B cell (primary cell): ENCODE results near the gene PPP6R1.

Experiments
- CTCF ChIP-seq: fragments of 200-600 bp; IDR thresholded peaks from one replicate; pipeline ENCODE4 v1.8.0; 2022; ENCODE audit warnings: antibody characterized with exemption, mild to moderate bottlenecking
- EZH2 ChIP-seq: IDR thresholded peaks from 2 replicates; pipeline ENCODE4 v1.6.1; 2012; ENCODE audit warnings: borderline replicate concordance, low read depth, mild to moderate bottlenecking, moderate library complexity, low read length; ENCODE audit not compliant: insufficient read depth, poor library complexity, severe bottlenecking

GRCh38 chr19:55279340-55279739 lies 20.5 kb upstream of the PPP6R1 start:
- no peak for TF ChIP-seq CTCF
- no peak for TF ChIP-seq EZH2
